ENCODE data around the gene SLC22A3. TPM values are rescaled to one million over a fixed set of nuclear protein-coding genes. Genes with fewer than 3 reads are reported as not detected.

The SLC22A3 gene
- total RNA-seq, 1 experiment from 2014 or later: 4.1 TPM

DNA sequence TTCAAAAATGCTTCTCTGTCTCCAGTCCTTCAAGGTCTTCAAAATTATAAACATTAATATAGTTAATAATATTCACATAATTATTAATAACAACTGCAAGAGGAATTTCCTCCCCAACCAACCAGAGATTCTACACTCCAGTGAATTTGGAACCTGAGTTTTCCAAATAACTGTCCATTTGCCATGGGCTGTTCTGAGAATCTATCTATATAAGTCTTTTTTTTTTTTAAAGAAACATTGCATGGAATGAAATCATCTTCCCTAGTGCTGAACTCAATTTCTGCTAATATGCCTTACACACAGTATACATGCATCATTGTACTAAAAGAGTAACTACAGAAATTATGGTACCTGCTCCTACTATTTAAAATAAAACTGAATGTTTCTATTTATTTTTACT lies 113.9 kb downstream of the SLC22A3 start:
- ChIA-PET POLR2A (no interaction called here), CTCF (no interaction called here)
- Mint-ChIP-seq H3K36me3 (peaks cover 12% of the 10 kb centered on the region), H3K4me3 (no peak overlapping the region), H3K27ac (no peak overlapping the region), H3K27me3 (ENCODE audit: low read depth) (no peaks in the 10 kb centered on the region), H3K9me3 (peaks cover 15% of the 10 kb centered on the region), H3K4me1 (no peaks in the 10 kb centered on the region)
- DNase-seq (ENCODE audit: low spot score) (no peak), ATAC-seq (no peak)
- TF ChIP-seq, protein P1, sequence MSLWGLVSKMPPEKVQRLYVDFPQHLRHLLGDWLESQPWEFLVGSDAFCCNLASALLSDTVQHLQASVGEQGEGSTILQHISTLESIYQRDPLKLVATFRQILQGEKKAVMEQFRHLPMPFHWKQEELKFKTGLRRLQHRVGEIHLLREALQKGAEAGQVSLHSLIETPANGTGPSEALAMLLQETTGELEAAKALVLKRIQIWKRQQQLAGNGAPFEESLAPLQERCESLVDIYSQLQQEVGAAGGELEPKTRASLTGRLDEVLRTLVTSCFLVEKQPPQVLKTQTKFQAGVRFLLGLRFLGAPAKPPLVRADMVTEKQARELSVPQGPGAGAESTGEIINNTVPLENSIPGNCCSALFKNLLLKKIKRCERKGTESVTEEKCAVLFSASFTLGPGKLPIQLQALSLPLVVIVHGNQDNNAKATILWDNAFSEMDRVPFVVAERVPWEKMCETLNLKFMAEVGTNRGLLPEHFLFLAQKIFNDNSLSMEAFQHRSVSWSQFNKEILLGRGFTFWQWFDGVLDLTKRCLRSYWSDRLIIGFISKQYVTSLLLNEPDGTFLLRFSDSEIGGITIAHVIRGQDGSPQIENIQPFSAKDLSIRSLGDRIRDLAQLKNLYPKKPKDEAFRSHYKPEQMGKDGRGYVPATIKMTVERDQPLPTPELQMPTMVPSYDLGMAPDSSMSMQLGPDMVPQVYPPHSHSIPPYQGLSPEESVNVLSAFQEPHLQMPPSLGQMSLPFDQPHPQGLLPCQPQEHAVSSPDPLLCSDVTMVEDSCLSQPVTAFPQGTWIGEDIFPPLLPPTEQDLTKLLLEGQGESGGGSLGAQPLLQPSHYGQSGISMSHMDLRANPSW (CRISPR knock-in tag; conservative IDR thresholded peaks at IDR 0.05; ENCODE audit: low read depth): no peak
- TF ChIP-seq, protein P2, sequence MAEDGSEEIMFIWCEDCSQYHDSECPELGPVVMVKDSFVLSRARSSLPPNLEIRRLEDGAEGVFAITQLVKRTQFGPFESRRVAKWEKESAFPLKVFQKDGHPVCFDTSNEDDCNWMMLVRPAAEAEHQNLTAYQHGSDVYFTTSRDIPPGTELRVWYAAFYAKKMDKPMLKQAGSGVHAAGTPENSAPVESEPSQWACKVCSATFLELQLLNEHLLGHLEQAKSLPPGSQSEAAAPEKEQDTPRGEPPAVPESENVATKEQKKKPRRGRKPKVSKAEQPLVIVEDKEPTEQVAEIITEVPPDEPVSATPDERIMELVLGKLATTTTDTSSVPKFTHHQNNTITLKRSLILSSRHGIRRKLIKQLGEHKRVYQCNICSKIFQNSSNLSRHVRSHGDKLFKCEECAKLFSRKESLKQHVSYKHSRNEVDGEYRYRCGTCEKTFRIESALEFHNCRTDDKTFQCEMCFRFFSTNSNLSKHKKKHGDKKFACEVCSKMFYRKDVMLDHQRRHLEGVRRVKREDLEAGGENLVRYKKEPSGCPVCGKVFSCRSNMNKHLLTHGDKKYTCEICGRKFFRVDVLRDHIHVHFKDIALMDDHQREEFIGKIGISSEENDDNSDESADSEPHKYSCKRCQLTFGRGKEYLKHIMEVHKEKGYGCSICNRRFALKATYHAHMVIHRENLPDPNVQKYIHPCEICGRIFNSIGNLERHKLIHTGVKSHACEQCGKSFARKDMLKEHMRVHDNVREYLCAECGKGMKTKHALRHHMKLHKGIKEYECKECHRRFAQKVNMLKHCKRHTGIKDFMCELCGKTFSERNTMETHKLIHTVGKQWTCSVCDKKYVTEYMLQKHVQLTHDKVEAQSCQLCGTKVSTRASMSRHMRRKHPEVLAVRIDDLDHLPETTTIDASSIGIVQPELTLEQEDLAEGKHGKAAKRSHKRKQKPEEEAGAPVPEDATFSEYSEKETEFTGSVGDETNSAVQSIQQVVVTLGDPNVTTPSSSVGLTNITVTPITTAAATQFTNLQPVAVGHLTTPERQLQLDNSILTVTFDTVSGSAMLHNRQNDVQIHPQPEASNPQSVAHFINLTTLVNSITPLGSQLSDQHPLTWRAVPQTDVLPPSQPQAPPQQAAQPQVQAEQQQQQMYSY (CRISPR knock-in tag; IDR thresholded peaks at IDR 0.05): no peak
- no peak for TF ChIP-seq PRRX2 (CRISPR knock-in tag; IDR thresholded peaks at IDR 0.05)
- no peak for TF ChIP-seq FOXK1 (CRISPR knock-in tag; IDR thresholded peaks at IDR 0.05)
- TF ChIP-seq TP53 (CRISPR knock-in tag; IDR thresholded peaks at IDR 0.05): no peak
- no peak for TF ChIP-seq NFE2L1 (CRISPR knock-in tag; IDR thresholded peaks at IDR 0.05)

DNA sequence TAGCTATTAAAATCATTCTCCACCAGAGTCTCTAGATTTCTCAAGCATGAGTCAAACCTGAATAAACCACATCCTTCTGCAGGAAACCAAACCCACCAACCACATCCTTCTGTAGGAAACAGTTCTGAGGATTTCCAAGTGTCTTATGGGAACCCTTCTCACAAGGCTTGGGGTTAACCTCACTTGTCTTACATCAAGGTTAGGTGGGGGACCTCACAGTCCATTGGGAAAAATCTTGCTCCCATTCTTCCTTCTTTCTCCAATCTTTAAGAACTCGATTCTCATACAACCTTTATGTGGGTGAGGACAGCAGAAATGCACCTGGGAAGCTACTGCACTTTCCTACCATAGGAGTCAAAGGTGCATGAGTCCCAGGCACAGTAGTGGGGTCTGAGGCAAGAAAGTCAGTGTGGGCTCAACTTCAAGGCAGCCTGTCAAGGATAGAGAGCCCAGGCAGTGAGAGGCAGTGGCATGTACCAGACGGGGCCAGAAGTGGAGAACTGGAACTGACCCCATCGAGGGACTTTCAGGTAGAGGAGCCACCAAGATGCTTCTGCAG lies 114.5 kb downstream of the SLC22A3 start:
- DNase-seq (ENCODE audit: low spot score) (no peak), ATAC-seq (no peak)
- H3K27ac Mint-ChIP-seq: no peak overlapping the region
- no peaks in the 10 kb centered on the region for H3K27me3 Mint-ChIP-seq (ENCODE audit: low read depth)
- peaks cover 4% of the 10 kb centered on the region; the same call in 1 of the 2 replicates for H3K4me1 Mint-ChIP-seq
- H3K9me3 Mint-ChIP-seq: peaks cover 15% of the 10 kb centered on the region
- CTCF ChIA-PET: no interaction called here
- TF ChIP-seq GTF2I (CRISPR knock-in tag; conservative IDR thresholded peaks at IDR 0.05): no peak
- POLR2A ChIA-PET: no interaction called here
- H3K36me3 Mint-ChIP-seq: peaks cover 12% of the 10 kb centered on the region
- H3K4me3 Mint-ChIP-seq: no peak overlapping the region

DNA sequence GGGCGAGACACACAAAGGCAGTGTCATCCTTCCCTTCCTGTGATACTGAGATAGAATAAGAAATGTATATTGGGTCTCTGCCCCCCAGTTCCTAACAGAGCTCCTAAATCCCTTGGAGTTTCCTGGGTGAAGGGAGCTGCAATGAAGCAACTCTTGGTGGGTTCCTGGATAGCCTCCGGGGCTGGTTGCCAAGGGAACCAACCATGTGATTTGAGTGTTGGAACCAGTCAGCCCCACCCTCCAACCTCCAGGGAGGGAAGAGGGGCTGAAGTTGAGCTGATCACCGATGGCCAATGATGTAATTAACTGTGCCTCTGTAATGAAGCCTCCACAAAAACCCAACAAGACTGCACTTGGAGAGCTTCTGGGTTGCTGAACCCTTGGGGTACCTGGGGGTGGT lies 116.6 kb downstream of the SLC22A3 start:
- no peak overlapping the region for H3K27ac Mint-ChIP-seq
- ChIA-PET CTCF (interaction anchor here (1.1 kb wide), 1 partner anchor 69 kb away, joined by 3 read pairs; no protein-coding TSS in a partner anchor), POLR2A (no interaction called here)
- peaks cover 4% of the 10 kb centered on the region; the same call in 1 of the 2 replicates for H3K4me1 Mint-ChIP-seq
- H3K4me3 Mint-ChIP-seq: no peak overlapping the region
- ATAC-seq: no peak
- H3K9me3 Mint-ChIP-seq: peaks cover 15% of the 10 kb centered on the region
- DNase-seq (ENCODE audit: low spot score): no peak
- H3K36me3 Mint-ChIP-seq: peaks cover 12% of the 10 kb centered on the region
- H3K27me3 Mint-ChIP-seq (ENCODE audit: low read depth): no peaks in the 10 kb centered on the region
- TF ChIP-seq, protein P3, sequence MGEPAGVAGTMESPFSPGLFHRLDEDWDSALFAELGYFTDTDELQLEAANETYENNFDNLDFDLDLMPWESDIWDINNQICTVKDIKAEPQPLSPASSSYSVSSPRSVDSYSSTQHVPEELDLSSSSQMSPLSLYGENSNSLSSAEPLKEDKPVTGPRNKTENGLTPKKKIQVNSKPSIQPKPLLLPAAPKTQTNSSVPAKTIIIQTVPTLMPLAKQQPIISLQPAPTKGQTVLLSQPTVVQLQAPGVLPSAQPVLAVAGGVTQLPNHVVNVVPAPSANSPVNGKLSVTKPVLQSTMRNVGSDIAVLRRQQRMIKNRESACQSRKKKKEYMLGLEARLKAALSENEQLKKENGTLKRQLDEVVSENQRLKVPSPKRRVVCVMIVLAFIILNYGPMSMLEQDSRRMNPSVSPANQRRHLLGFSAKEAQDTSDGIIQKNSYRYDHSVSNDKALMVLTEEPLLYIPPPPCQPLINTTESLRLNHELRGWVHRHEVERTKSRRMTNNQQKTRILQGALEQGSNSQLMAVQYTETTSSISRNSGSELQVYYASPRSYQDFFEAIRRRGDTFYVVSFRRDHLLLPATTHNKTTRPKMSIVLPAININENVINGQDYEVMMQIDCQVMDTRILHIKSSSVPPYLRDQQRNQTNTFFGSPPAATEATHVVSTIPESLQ (CRISPR knock-in tag; IDR thresholded peaks at IDR 0.05): no peak
- TF ChIP-seq, protein P4, sequence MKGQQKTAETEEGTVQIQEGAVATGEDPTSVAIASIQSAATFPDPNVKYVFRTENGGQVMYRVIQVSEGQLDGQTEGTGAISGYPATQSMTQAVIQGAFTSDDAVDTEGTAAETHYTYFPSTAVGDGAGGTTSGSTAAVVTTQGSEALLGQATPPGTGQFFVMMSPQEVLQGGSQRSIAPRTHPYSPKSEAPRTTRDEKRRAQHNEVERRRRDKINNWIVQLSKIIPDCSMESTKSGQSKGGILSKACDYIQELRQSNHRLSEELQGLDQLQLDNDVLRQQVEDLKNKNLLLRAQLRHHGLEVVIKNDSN (CRISPR knock-in tag; IDR thresholded peaks at IDR 0.05): no peak
- TF ChIP-seq TP53 (CRISPR knock-in tag; IDR thresholded peaks at IDR 0.05): no peak
- TF ChIP-seq, protein P5, sequence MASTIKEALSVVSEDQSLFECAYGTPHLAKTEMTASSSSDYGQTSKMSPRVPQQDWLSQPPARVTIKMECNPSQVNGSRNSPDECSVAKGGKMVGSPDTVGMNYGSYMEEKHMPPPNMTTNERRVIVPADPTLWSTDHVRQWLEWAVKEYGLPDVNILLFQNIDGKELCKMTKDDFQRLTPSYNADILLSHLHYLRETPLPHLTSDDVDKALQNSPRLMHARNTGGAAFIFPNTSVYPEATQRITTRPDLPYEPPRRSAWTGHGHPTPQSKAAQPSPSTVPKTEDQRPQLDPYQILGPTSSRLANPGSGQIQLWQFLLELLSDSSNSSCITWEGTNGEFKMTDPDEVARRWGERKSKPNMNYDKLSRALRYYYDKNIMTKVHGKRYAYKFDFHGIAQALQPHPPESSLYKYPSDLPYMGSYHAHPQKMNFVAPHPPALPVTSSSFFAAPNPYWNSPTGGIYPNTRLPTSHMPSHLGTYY (CRISPR knock-in tag; IDR thresholded peaks at IDR 0.05): no peak
- TF ChIP-seq TEAD1 (CRISPR knock-in tag; IDR thresholded peaks at IDR 0.05): no peak
- no peak for TF ChIP-seq FOXP1 (CRISPR knock-in tag; IDR thresholded peaks at IDR 0.05; ENCODE audit: borderline replicate concordance)
- TF ChIP-seq, protein P6, sequence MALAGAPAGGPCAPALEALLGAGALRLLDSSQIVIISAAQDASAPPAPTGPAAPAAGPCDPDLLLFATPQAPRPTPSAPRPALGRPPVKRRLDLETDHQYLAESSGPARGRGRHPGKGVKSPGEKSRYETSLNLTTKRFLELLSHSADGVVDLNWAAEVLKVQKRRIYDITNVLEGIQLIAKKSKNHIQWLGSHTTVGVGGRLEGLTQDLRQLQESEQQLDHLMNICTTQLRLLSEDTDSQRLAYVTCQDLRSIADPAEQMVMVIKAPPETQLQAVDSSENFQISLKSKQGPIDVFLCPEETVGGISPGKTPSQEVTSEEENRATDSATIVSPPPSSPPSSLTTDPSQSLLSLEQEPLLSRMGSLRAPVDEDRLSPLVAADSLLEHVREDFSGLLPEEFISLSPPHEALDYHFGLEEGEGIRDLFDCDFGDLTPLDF (CRISPR knock-in tag; IDR thresholded peaks at IDR 0.05): no peak
- TF ChIP-seq, protein P2 (CRISPR knock-in tag; IDR thresholded peaks at IDR 0.05): no peak
- no peak for TF ChIP-seq CREB1 (CRISPR knock-in tag; IDR thresholded peaks at IDR 0.05)
- TF ChIP-seq CREM (CRISPR knock-in tag; IDR thresholded peaks at IDR 0.05): no peak
- no peak for TF ChIP-seq GTF2I (CRISPR knock-in tag; conservative IDR thresholded peaks at IDR 0.05)

All from WTC11 (cell line).